ENCODE measurements around the gene NUP98.
"Not testable (repeated sequence)": the region's sequence is repeated elsewhere in the genome, so short reads cannot be mapped to it uniquely, and the experiment has no call there.

NUP98 gene

DNA sequence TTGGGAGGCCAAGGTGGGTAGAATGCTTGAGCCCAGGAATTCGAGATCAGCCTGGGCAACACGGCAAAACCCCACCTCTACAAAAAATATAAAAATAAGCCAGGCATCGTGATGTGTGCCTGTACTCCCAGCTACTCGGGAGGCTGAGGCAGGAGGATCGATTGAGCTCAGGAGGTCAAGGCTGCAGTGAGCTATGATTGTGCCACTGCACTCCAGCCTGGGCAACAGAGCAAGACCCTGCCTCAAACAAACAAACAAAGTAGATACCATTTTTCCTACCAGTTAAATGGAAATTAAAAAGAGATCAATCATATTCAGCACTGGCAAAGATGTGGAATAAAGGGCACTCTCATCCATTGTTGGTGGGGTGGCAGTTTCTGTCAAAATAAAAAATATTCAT is 140.0 kb downstream of the NUP98 start:
- not testable (repeated sequence) for H3K4me1 ChIP-seq (ENCODE audit: control insufficient read depth, insufficient read depth, low read length); H3K27ac ChIP-seq (ENCODE audit: low read length); H3K27me3 ChIP-seq (ENCODE audit: control insufficient read depth in 1 of 2, insufficient read depth in 2 of 2, low read length in 2 of 2); H3K9me3 ChIP-seq (ENCODE audit: control insufficient read depth in 2 of 2, low read length in 2 of 2); H3K4me3 ChIP-seq (ENCODE audit: low read length in 2 of 2); H3K9ac ChIP-seq (ENCODE audit: low read length in 2 of 2); H3K36me3 ChIP-seq (ENCODE audit: control insufficient read depth in 2 of 2, insufficient read depth in 2 of 2, low read length in 2 of 2)

GRCh38 chr11:3655547-3655946 is 141.8 kb downstream of the NUP98 start:
- no peaks in the 10 kb centered on the region for H3K4me1 ChIP-seq (ENCODE audit: control insufficient read depth, insufficient read depth, low read length)
- no peak overlapping the region for H3K27ac ChIP-seq (ENCODE audit: low read length)
- H3K9me3 ChIP-seq (ENCODE audit: control insufficient read depth in 2 of 2, low read length in 2 of 2) = no peaks in the 10 kb centered on the region
- no peak overlapping the region for H3K4me3 ChIP-seq (ENCODE audit: low read length in 2 of 2)
- no peak overlapping the region for H3K9ac ChIP-seq (ENCODE audit: low read length in 2 of 2)
- H3K27me3 ChIP-seq (ENCODE audit: control insufficient read depth in 1 of 2, insufficient read depth in 2 of 2, low read length in 2 of 2) = no peaks in the 10 kb centered on the region
- no peaks in the 10 kb centered on the region for H3K36me3 ChIP-seq (ENCODE audit: control insufficient read depth in 2 of 2, insufficient read depth in 2 of 2, low read length in 2 of 2)

- H3K27ac ChIP-seq (ENCODE audit: low read length); H3K9me3 ChIP-seq (ENCODE audit: control insufficient read depth in 2 of 2, low read length in 2 of 2); H3K9ac ChIP-seq (ENCODE audit: low read length in 2 of 2); H3K27me3 ChIP-seq (ENCODE audit: control insufficient read depth in 1 of 2, insufficient read depth in 2 of 2, low read length in 2 of 2); H3K36me3 ChIP-seq (ENCODE audit: control insufficient read depth in 2 of 2, insufficient read depth in 2 of 2, low read length in 2 of 2); H3K4me1 ChIP-seq (ENCODE audit: control insufficient read depth, insufficient read depth, low read length); H3K4me3 ChIP-seq (ENCODE audit: low read length in 2 of 2): not testable (repeated sequence)
These were observed 144.8 kb downstream of the NUP98 start for GRCh38 chr11:3652514-3652913.

- not testable (repeated sequence) for H3K9me3 ChIP-seq (ENCODE audit: control insufficient read depth in 2 of 2, low read length in 2 of 2); H3K27ac ChIP-seq (ENCODE audit: low read length); H3K4me3 ChIP-seq (ENCODE audit: low read length in 2 of 2)
These were observed 148.0 kb downstream of the NUP98 start for GRCh38 chr11:3649374-3649773.

GRCh38 chr11:3648843-3649242 is 148.5 kb downstream of the NUP98 start:
- not testable (repeated sequence) for H3K4me3 ChIP-seq (ENCODE audit: low read length in 2 of 2); H3K27me3 ChIP-seq (ENCODE audit: control insufficient read depth in 1 of 2, insufficient read depth in 2 of 2, low read length in 2 of 2)

More at GRCh38 chr11:3649374-3649773, 148.0 kb downstream of the NUP98 start:
- not testable (repeated sequence) for H3K4me1 ChIP-seq (ENCODE audit: control insufficient read depth, insufficient read depth, low read length); H3K27me3 ChIP-seq (ENCODE audit: control insufficient read depth in 1 of 2, insufficient read depth in 2 of 2, low read length in 2 of 2); H3K9ac ChIP-seq (ENCODE audit: low read length in 2 of 2); H3K36me3 ChIP-seq (ENCODE audit: control insufficient read depth in 2 of 2, insufficient read depth in 2 of 2, low read length in 2 of 2)

GRCh38 chr11:3645552-3645951 is 151.8 kb downstream of the NUP98 start:
- no peak overlapping the region for H3K9ac ChIP-seq (ENCODE audit: low read length in 2 of 2)
- peaks cover 11% of the 10 kb centered on the region for H3K4me1 ChIP-seq (ENCODE audit: control insufficient read depth, insufficient read depth, low read length)
- H3K27ac ChIP-seq (ENCODE audit: low read length) = no peak overlapping the region
- no peaks in the 10 kb centered on the region for H3K9me3 ChIP-seq (ENCODE audit: control insufficient read depth in 2 of 2, low read length in 2 of 2)
- H3K36me3 ChIP-seq (ENCODE audit: control insufficient read depth in 2 of 2, insufficient read depth in 2 of 2, low read length in 2 of 2) = no peaks in the 10 kb centered on the region
- peaks cover 5 to 8% of the 10 kb centered on the region in 2 donors for H3K27me3 ChIP-seq (ENCODE audit: control insufficient read depth in 1 of 2, insufficient read depth in 2 of 2, low read length in 2 of 2)
- no peak overlapping the region for H3K4me3 ChIP-seq (ENCODE audit: low read length in 2 of 2)

More at GRCh38 chr11:3648843-3649242, 148.5 kb downstream of the NUP98 start:
- not testable (repeated sequence) for H3K36me3 ChIP-seq (ENCODE audit: control insufficient read depth in 2 of 2, insufficient read depth in 2 of 2, low read length in 2 of 2); H3K27ac ChIP-seq (ENCODE audit: low read length); H3K4me1 ChIP-seq (ENCODE audit: control insufficient read depth, insufficient read depth, low read length); H3K9ac ChIP-seq (ENCODE audit: low read length in 2 of 2); H3K9me3 ChIP-seq (ENCODE audit: control insufficient read depth in 2 of 2, low read length in 2 of 2)

DNA sequence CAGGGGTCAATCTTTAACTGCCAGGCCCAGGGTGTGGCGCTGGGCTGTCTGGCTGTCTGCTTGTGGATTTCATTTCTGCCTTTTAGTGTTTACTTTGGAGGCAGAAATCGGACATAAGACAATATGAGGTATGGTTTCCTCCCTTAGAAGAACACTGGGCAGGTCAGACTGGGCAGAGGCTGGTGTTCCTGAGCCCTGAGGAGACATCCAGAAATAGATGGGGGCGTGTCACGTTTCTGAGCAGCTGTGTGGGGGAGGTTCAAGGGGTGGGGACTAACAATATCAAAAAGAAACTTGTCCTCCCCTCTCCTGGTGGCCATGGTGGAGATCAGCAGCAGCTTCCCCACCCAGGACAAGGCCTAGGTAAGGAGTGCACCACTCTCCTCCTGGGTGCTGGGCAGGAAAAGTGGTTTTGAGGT is 152.5 kb downstream of the NUP98 start, which contains the start of gene ART1:
Gene ART1 (plus strand): TSS at position 312 of the 419 bp plus-strand sequence. CDS start 14,086 bp downstream, outside the sequence.
- Histone ChIP-seq H3K27me3 (ENCODE audit: control insufficient read depth in 1 of 2, insufficient read depth in 2 of 2, low read length in 2 of 2) (peaks cover 5 to 8% of the 10 kb centered on the region in 2 donors), H3K4me1 (ENCODE audit: control insufficient read depth, insufficient read depth, low read length) (peaks cover 11% of the 10 kb centered on the region), H3K9ac (ENCODE audit: low read length in 2 of 2) (no peak within 1 kb of the TSS), H3K4me3 (ENCODE audit: low read length in 2 of 2) (no peak within 1 kb of the TSS), H3K36me3 (ENCODE audit: control insufficient read depth in 2 of 2, insufficient read depth in 2 of 2, low read length in 2 of 2) (no peaks in the 10 kb centered on the region), H3K27ac (ENCODE audit: low read length) (no peak within 1 kb of the TSS), H3K9me3 (ENCODE audit: control insufficient read depth in 2 of 2, low read length in 2 of 2) (no peaks in the 10 kb centered on the region)

- H3K9me3 ChIP-seq (ENCODE audit: control insufficient read depth in 2 of 2, low read length in 2 of 2); H3K36me3 ChIP-seq (ENCODE audit: control insufficient read depth in 2 of 2, insufficient read depth in 2 of 2, low read length in 2 of 2); H3K27ac ChIP-seq (ENCODE audit: low read length); H3K27me3 ChIP-seq (ENCODE audit: control insufficient read depth in 1 of 2, insufficient read depth in 2 of 2, low read length in 2 of 2): not testable (repeated sequence)
- peak overlapping the region; percentile 55 to 60 for H3K9ac ChIP-seq (ENCODE audit: low read length in 2 of 2)
- H3K4me1 ChIP-seq (ENCODE audit: control insufficient read depth, insufficient read depth, low read length) = peaks cover 11% of the 10 kb centered on the region
- H3K4me3 ChIP-seq (ENCODE audit: low read length in 2 of 2) = peak overlapping the region; percentile 69 to 78
These were observed 154.2 kb downstream of the NUP98 start for GRCh38 chr11:3643102-3643546.

GRCh38 chr11:3642071-3642951 is 155.0 kb downstream of the NUP98 start:
- peaks cover 11% of the 10 kb centered on the region for H3K4me1 ChIP-seq (ENCODE audit: control insufficient read depth, insufficient read depth, low read length)
- H3K4me3 ChIP-seq (ENCODE audit: low read length in 2 of 2) = peak overlapping the region; percentile 69 to 78
- peak overlapping the region; percentile 55 to 60 for H3K9ac ChIP-seq (ENCODE audit: low read length in 2 of 2)
- H3K27ac ChIP-seq (ENCODE audit: low read length) = no peak overlapping the region
- no peaks in the 10 kb centered on the region for H3K9me3 ChIP-seq (ENCODE audit: control insufficient read depth in 2 of 2, low read length in 2 of 2)
- peaks cover 5 to 8% of the 10 kb centered on the region in 2 donors for H3K27me3 ChIP-seq (ENCODE audit: control insufficient read depth in 1 of 2, insufficient read depth in 2 of 2, low read length in 2 of 2)
- H3K36me3 ChIP-seq (ENCODE audit: control insufficient read depth in 2 of 2, insufficient read depth in 2 of 2, low read length in 2 of 2) = no peaks in the 10 kb centered on the region

DNA sequence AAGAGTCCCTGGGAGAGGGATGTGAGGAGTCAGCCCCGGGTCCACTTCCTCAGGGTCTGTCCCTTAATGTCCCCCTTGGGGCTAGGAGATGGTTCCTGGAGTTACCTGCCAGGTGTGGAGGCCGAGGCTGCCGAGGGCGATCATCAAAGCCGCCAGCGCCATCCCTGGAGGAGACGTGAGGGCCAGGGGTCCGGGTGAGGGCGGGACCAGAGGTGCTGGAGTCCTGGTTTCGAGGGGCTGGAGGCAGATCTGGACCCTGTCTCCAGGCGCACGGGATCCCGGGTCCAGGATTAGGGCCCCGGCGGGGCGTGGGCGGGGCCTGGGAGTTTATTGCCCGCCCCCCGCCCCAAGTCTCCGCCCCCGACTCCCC is 155.7 kb downstream of the NUP98 start, which contains the start of gene ART5:
Gene ART5 (minus strand): TSS at position 292 of the 370 bp plus-strand sequence. CDS start 130 bp downstream, at position 162.
- no peaks in the 10 kb centered on the region for H3K9me3 ChIP-seq (ENCODE audit: control insufficient read depth in 2 of 2, low read length in 2 of 2)
- peak within 1 kb of the TSS; percentile 69 to 78 for H3K4me3 ChIP-seq (ENCODE audit: low read length in 2 of 2)
- peaks cover 11% of the 10 kb centered on the region for H3K4me1 ChIP-seq (ENCODE audit: control insufficient read depth, insufficient read depth, low read length)
- no peak within 1 kb of the TSS for H3K27ac ChIP-seq (ENCODE audit: low read length)
- peaks cover 5 to 8% of the 10 kb centered on the region in 2 donors for H3K27me3 ChIP-seq (ENCODE audit: control insufficient read depth in 1 of 2, insufficient read depth in 2 of 2, low read length in 2 of 2)
- H3K9ac ChIP-seq (ENCODE audit: low read length in 2 of 2) = peak within 1 kb of the TSS; percentile 55 to 60
- no peaks in the 10 kb centered on the region for H3K36me3 ChIP-seq (ENCODE audit: control insufficient read depth in 2 of 2, insufficient read depth in 2 of 2, low read length in 2 of 2)

DNA sequence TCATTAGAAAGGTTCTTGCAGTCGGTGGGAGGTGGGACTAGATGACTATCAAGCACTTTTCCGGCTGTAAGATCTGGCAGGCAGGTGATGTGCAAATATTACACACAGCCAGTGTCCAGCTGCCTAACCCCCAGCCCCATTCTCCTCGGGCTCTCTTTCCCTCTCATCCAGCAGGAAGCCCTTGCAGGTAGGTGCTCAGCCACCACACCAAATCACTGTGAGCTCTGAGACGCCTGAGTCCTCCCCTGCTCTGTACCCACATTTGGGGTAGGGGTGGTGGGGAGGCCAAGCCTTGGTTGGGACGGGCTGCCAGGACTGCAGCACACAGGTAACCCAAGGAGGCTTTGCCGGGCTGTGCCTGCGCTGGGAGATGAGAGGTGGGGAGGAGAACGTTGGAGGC is 156.2 kb downstream of the NUP98 start:
- Histone ChIP-seq H3K27ac (ENCODE audit: low read length) (no peak overlapping the region), H3K4me3 (ENCODE audit: low read length in 2 of 2) (no peak overlapping the region), H3K27me3 (ENCODE audit: control insufficient read depth in 1 of 2, insufficient read depth in 2 of 2, low read length in 2 of 2) (peaks cover 5% of the 10 kb centered on the region in 2 donors), H3K36me3 (ENCODE audit: control insufficient read depth in 2 of 2, insufficient read depth in 2 of 2, low read length in 2 of 2) (no peaks in the 10 kb centered on the region), H3K4me1 (ENCODE audit: control insufficient read depth, insufficient read depth, low read length) (peaks cover 11% of the 10 kb centered on the region), H3K9ac (ENCODE audit: low read length in 2 of 2) (no peak overlapping the region), H3K9me3 (ENCODE audit: control insufficient read depth in 2 of 2, low read length in 2 of 2) (no peaks in the 10 kb centered on the region)
